Renal cortex interstitium (tissue), 15 donors: ENCODE results near the gene TKFC. TPM values are rescaled to one million over a fixed set of nuclear protein-coding genes. Genes with fewer than 3 reads are reported as not detected.

Experiments
- DNase-seq, 11 donors: peaks; one replicate each; pipeline ENCODE4 v3.0.0-alpha.2; 2013; ENCODE audit warnings: low read depth in 9 of 11, low spot score in 4 of 11; ENCODE audit errors: extremely low read depth in 1 of 11
- long read RNA-seq, 16 experiments: transcript quantifications; one replicate each; lab custom pipeline, GENCODE V29; 2026
- polyA plus RNA-seq, 3 donors: library from polyadenylated mRNA; unstranded; fragments of 120-200 nt; gene quantifications; one replicate each; pipeline ENCODE4 v1.2.1, GENCODE V29; 2013; ENCODE audit not compliant: insufficient read length in 3 of 3

Gene TKFC
- 10 to 100 TPM; 50.3 to 67.4 (median 62.4) TPM for polyA plus RNA-seq
- long read RNA-seq, donor 1, full-length matches to known transcripts, result 3 of 15 reads
- long read RNA-seq, donor 1, partial matches to known transcripts, result 7 of 15 reads
- long read RNA-seq, donor 1, other reads (novel, unspliced or antisense), result 5 of 15 reads
- long read RNA-seq, donor 2, full-length matches to known transcripts, result 2 of 16 reads
- long read RNA-seq, donor 2, partial matches to known transcripts, result 14 of 16 reads
- long read RNA-seq, donor 2, other reads (novel, unspliced or antisense), result 0 of 16 reads
- long read RNA-seq, donor 3, full-length matches to known transcripts, result 7 of 24 reads
- long read RNA-seq, donor 3, partial matches to known transcripts, result 5 of 24 reads
- long read RNA-seq, donor 3, other reads (novel, unspliced or antisense), result 12 of 24 reads
- long read RNA-seq, donor 4, partial matches to known transcripts, result 0 of 1 reads
- long read RNA-seq, donor 4, other reads (novel, unspliced or antisense), result 0 of 1 reads
- long read RNA-seq, donor 5, result 0 reads
- long read RNA-seq, donor 6, full-length matches to known transcripts, result 2 of 43 reads
- long read RNA-seq, donor 6, partial matches to known transcripts, result 41 of 43 reads
- long read RNA-seq, donor 6, other reads (novel, unspliced or antisense), result 0 of 43 reads
- long read RNA-seq, donor 7, full-length matches to known transcripts, result 5 of 17 reads
- long read RNA-seq, donor 7, partial matches to known transcripts, result 12 of 17 reads
- long read RNA-seq, donor 7, other reads (novel, unspliced or antisense), result 0 of 17 reads
- long read RNA-seq, donor 8, full-length matches to known transcripts, result 8 of 26 reads
- long read RNA-seq, donor 8, partial matches to known transcripts, result 18 of 26 reads
- long read RNA-seq, donor 8, other reads (novel, unspliced or antisense), result 0 of 26 reads
- long read RNA-seq, donor 9, full-length matches to known transcripts, result 1 of 1 reads
- long read RNA-seq, donor 9, partial matches to known transcripts, result 0 of 1 reads
- long read RNA-seq, donor 9, other reads (novel, unspliced or antisense), result 0 of 1 reads
- long read RNA-seq, donor 10, full-length matches to known transcripts, result 1 of 8 reads
- long read RNA-seq, donor 10, partial matches to known transcripts, result 7 of 8 reads
- long read RNA-seq, donor 10, other reads (novel, unspliced or antisense), result 0 of 8 reads
- long read RNA-seq, donor 11, full-length matches to known transcripts, result 2 of 2 reads
- long read RNA-seq, donor 11, partial matches to known transcripts, result 0 of 2 reads
- long read RNA-seq, donor 11, other reads (novel, unspliced or antisense), result 0 of 2 reads
- long read RNA-seq, donor 12, result 0 reads
- long read RNA-seq, donor 13, result 0 reads
- long read RNA-seq, donor 14, full-length matches to known transcripts, result 6 of 6 reads
- long read RNA-seq, donor 14, partial matches to known transcripts, result 0 of 6 reads
- long read RNA-seq, donor 14, other reads (novel, unspliced or antisense), result 0 of 6 reads
- long read RNA-seq, donor 15, full-length matches to known transcripts, result 3 of 18 reads
- long read RNA-seq, donor 15, partial matches to known transcripts, result 15 of 18 reads
- long read RNA-seq, donor 15, other reads (novel, unspliced or antisense), result 0 of 18 reads
- long read RNA-seq, donor 16, full-length matches to known transcripts, result 14 of 14 reads
- long read RNA-seq, donor 16, partial matches to known transcripts, result 0 of 14 reads
- long read RNA-seq, donor 16, other reads (novel, unspliced or antisense), result 0 of 14 reads

GRCh38 chr11:61332797-61333549 lies at the start of gene TKFC, which contains the start of gene DDB1:
TSS of gene TKFC (plus strand) at chr11:61333228. CDS start at chr11:61334729, 1,501 bp downstream.
TSS of gene DDB1 (minus strand) at chr11:61333105. CDS start at chr11:61332968, 137 bp downstream.
- DNase-seq, result peak; percentile 80 to 95 (median 91)

GRCh38 chr11:61283613-61284012 lies 49.4 kb upstream of the TKFC start:
- no peak for DNase-seq

GRCh38 chr11:61287338-61287977 lies 45.6 kb upstream of the TKFC start:
- DNase-seq, result no peak

GRCh38 chr11:61290905-61291690 lies 41.9 kb upstream of the TKFC start:
- no peak for DNase-seq

- DNase-seq, result no peak
Measured at GRCh38 chr11:61292356-61292755, 40.7 kb upstream of the TKFC start.

GRCh38 chr11:61293867-61294716 lies 38.9 kb upstream of the TKFC start:
- DNase-seq, result peak in 3 of 11 donors; percentile 38 to 48 (median 39)

- DNase-seq, result peak in 4 of 11 donors; percentile 54 to 69 (median 63)
Measured at GRCh38 chr11:61294717-61295595, 38.1 kb upstream of the TKFC start, which contains the start of gene VWCE. TSS of gene VWCE (minus strand) at chr11:61295316. CDS start at chr11:61295037, 279 bp downstream.

GRCh38 chr11:61295596-61295926 lies 37.5 kb upstream of the TKFC start:
- no peak for DNase-seq

GRCh38 chr11:61297341-61297740 lies 35.7 kb upstream of the TKFC start:
- DNase-seq, result no peak

- peak in 1 of 11 donors; percentile 22 for DNase-seq
Measured at GRCh38 chr11:61297746-61298145, 35.3 kb upstream of the TKFC start.

- DNase-seq, result no peak
Measured at GRCh38 chr11:61298663-61299244, 34.3 kb upstream of the TKFC start.

GRCh38 chr11:61302550-61302949 lies 30.5 kb upstream of the TKFC start:
- no peak for DNase-seq

GRCh38 chr11:61303725-61304124 lies 29.3 kb upstream of the TKFC start:
- no peak for DNase-seq

GRCh38 chr11:61305417-61305816 lies 27.6 kb upstream of the TKFC start:
- no peak for DNase-seq
